AG04450 (cell line): ENCODE data around the gene EFCAB6. TPM values are rescaled to one million over a fixed set of nuclear protein-coding genes. Genes with fewer than 3 reads are reported as not detected.

ENCODE experiments used
- CTCF ChIA-PET: fragments of 300-600, 350-600 bp; formaldehyde crosslinking; extraction: SDS; loops from one replicate; lab custom pipeline; 2022; ENCODE audit warnings: antibody characterized with exemption, inconsistent platforms; lab: Charles Lee
- POLR2A ChIA-PET: fragments of 350-600 bp; formaldehyde crosslinking; extraction: SDS; loops from one replicate; lab custom pipeline; 2021; ENCODE audit warnings: antibody characterized with exemption, inconsistent platforms; lab: Yijun Ruan, JAX
- DNase-seq: peaks from one replicate; pipeline ENCODE4 v3.0.0-alpha.2; 2011; ENCODE audit warnings: low read depth, low spot score
- H3K27ac ChIP-seq: one replicate; pipeline ENCODE4 v1.5.1; 2012; ENCODE audit warnings: low read depth, low read length, control low read depth
- H3K27me3 ChIP-seq: one replicate; pipeline ENCODE4 v1.6.0; 2012; ENCODE audit warnings: low read length; ENCODE audit not compliant: control insufficient read depth, insufficient read depth
- H3K4me3 ChIP-seq: 2 replicates; pipeline ENCODE4 v1.5.1; 2011; ENCODE audit warnings: mild to moderate bottlenecking, low read depth, low read length, control low read depth
- H3K9me3 ChIP-seq: 2 replicates; pipeline ENCODE4 v1.5.1; 2012; ENCODE audit warnings: low read length; ENCODE audit not compliant: control insufficient read depth, insufficient read depth
- polyA plus RNA-seq: library from polyadenylated mRNA; depleted of rRNA; stranded (reverse); fragments of >200 nt; gene quantifications from 2 replicates; pipeline ENCODE4 v1.2.3, GENCODE V29; 2011
- TF ChIP-seq, protein P1 (sequence below): IDR thresholded peaks from 2 replicates; pipeline ENCODE4 v1.5.1; 2011; ENCODE audit warnings: low read depth, low read length, control low read depth, inconsistent platforms

The EFCAB6 gene
- polyA plus RNA-seq, 1 experiment: 1.4 TPM

DNA sequence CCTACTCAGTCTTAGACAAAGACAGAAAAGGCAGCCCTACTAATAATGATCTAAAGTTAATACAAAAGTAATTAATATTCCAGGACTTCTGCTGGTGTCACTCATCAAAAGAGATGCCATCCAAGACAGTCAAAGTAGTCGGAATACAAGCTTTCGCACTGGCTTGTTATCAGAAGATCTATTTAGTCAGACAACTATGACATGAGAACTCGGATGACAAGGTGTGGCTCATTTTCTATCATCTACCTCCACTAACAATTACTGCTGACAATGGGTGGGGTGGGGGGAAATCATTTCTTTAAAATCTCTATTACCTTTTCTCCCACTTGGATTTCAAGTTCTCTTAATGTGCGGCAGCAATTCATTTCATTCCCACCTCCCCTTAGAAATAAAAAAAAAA lies 56.7 kb downstream of the EFCAB6 start:
- CTCF ChIA-PET: no interaction called here

GRCh38 chr22:43755011-43755410 lies 57.1 kb downstream of the EFCAB6 start:
- CTCF ChIA-PET: no interaction called here
- Histone ChIP-seq H3K27me3 (peaks cover 2% of the 10 kb centered on the region), H3K27ac (no peak overlapping the region), H3K9me3 (no peaks in the 10 kb centered on the region), H3K4me3 (no peak overlapping the region)
- TF ChIP-seq, protein P1, sequence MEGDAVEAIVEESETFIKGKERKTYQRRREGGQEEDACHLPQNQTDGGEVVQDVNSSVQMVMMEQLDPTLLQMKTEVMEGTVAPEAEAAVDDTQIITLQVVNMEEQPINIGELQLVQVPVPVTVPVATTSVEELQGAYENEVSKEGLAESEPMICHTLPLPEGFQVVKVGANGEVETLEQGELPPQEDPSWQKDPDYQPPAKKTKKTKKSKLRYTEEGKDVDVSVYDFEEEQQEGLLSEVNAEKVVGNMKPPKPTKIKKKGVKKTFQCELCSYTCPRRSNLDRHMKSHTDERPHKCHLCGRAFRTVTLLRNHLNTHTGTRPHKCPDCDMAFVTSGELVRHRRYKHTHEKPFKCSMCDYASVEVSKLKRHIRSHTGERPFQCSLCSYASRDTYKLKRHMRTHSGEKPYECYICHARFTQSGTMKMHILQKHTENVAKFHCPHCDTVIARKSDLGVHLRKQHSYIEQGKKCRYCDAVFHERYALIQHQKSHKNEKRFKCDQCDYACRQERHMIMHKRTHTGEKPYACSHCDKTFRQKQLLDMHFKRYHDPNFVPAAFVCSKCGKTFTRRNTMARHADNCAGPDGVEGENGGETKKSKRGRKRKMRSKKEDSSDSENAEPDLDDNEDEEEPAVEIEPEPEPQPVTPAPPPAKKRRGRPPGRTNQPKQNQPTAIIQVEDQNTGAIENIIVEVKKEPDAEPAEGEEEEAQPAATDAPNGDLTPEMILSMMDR: no peak
- POLR2A ChIA-PET: no interaction called here
- DNase-seq: no peak

More for the DNA sequence above, 56.7 kb downstream of the EFCAB6 start:
- no peak overlapping the region for H3K27ac ChIP-seq
- TF ChIP-seq, protein P1: no peak
- H3K27me3 ChIP-seq: peaks cover 2% of the 10 kb centered on the region
- POLR2A ChIA-PET: no interaction called here
- no peaks in the 10 kb centered on the region for H3K9me3 ChIP-seq
- no peak for DNase-seq
- H3K4me3 ChIP-seq: no peak overlapping the region

DNA sequence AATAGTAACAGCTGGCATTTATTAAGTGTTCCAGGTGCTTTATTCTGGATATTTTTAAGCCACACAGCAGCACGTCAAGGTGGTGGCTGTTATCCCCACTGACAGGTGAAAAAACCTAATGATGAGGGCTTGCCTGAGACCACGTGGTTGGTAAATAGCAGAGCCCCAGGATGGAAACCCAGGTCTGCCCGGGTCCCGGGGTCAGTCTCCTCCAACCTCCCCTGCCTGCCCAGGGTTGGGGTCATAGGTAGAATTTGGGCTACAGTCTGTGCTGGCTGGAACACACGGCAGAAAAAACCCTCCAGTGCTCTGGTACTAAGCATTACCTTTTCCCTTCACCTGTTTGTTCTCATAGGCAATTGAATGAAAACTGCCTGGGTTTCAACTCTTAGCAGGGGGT lies 57.9 kb downstream of the EFCAB6 start:
- POLR2A ChIA-PET: no interaction called here
- TF ChIP-seq, protein P1: no peak
- H3K4me3 ChIP-seq: no peak overlapping the region
- peaks cover 2% of the 10 kb centered on the region for H3K27me3 ChIP-seq
- no peak for DNase-seq
- CTCF ChIA-PET: no interaction called here
- no peak overlapping the region for H3K27ac ChIP-seq
- no peaks in the 10 kb centered on the region for H3K9me3 ChIP-seq

- Histone ChIP-seq H3K9me3 (no peaks in the 10 kb centered on the region), H3K27me3 (no peaks in the 10 kb centered on the region), H3K27ac (no peak overlapping the region), H3K4me3 (no peak overlapping the region)
- ChIA-PET POLR2A (no interaction called here), CTCF (no interaction called here)
- TF ChIP-seq, protein P1: no peak
- DNase-seq: no peak
These were observed 58.4 kb downstream of the EFCAB6 start for GRCh38 chr22:43753688-43754087.

DNA sequence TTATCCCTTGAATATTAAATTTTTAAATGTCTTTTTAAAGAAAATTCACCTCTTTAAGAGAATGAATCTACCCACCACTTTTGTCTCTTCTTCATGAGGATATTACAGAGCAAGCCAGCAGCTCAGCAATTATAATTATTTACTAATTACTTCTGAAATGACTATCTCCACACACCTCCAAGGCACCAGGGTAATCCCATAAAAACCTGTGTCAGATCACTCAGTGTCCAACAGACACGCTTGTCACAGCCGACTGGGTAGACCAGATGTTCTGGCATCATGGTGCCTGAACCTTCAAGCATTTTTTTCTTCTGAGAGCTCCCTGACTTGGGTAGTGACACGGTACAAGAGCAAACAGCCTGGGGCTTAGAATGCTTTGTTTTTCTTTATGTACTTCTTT lies 61.4 kb downstream of the EFCAB6 start:
- TF ChIP-seq, protein P1: no peak
- Histone ChIP-seq H3K27ac (no peak overlapping the region), H3K27me3 (peaks cover 7% of the 10 kb centered on the region), H3K4me3 (no peak overlapping the region), H3K9me3 (no peaks in the 10 kb centered on the region)
- POLR2A ChIA-PET: interaction anchor here (0.6 kb wide), 1 partner anchor 22 kb away, joined by 4 read pairs; no protein-coding TSS in a partner anchor
- CTCF ChIA-PET: no interaction called here
- no peak for DNase-seq
